Adrenal gland (tissue), 5 donors: ENCODE data around the gene CBX4.

Experiments
- POLR2A ChIP-seq, 2 donors: fragments of 450-650 bp; IDR thresholded peaks; one replicate each; pipeline ENCODE4 v1.6.1; 2017; ENCODE audit warnings: antibody characterized with exemption in 2 of 2, mild to moderate bottlenecking in 2 of 2, moderate library complexity in 1 of 2
- TF ChIP-seq, protein P1 (sequence below), 6 experiments: fragments of 450-650 bp in 4 of 6; fragments of 200-600 bp in 2 of 6; sonication (generic) in 1 of 6; IDR thresholded peaks; 1 replicate in 5 of 6; 2 replicates in 1 of 6; pipeline versions ENCODE4 v1.5.1 to v1.8.0; 2016 to 2021; ENCODE audit warnings: antibody characterized with exemption in 6 of 6, mild to moderate bottlenecking in 2 of 6, moderate library complexity in 1 of 6
- donor health status: DM: no; HTN: no; CAD: no.

DNA sequence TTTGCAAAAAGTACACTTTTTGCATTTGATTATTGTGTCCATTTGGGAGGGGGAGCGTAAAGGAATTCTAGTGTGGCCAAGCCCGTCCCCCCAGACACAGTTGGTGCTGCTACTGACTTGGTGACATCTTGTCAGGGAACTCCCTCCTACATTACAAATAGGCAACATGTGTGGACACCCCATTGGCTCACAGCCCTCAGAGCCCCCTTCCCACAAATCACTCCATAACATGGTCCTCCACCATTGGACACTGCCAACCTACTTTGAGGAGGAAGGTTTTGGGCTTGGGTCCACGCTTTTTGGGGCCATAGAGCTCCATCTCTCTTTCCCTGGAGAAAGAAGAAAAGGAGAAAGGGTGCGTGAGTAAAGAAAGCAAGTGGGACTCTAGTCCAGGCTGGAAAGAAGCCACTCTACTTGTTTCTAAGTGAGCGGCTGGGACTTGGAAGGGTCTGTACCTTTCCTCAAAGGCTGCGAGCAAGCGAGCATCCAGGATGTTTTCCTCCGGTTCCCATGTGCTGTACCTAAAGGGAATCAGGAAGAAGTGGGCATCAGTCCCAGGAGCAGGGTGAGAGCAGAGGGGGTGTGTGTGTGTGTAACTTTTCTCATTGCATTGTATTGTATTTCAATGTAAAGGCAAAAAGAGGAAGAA is 43.3 kb downstream of the CBX4 start:
- no peak for TF ChIP-seq POLR2A (IDR thresholded peaks at IDR 0.05)
- TF ChIP-seq, protein P1, sequence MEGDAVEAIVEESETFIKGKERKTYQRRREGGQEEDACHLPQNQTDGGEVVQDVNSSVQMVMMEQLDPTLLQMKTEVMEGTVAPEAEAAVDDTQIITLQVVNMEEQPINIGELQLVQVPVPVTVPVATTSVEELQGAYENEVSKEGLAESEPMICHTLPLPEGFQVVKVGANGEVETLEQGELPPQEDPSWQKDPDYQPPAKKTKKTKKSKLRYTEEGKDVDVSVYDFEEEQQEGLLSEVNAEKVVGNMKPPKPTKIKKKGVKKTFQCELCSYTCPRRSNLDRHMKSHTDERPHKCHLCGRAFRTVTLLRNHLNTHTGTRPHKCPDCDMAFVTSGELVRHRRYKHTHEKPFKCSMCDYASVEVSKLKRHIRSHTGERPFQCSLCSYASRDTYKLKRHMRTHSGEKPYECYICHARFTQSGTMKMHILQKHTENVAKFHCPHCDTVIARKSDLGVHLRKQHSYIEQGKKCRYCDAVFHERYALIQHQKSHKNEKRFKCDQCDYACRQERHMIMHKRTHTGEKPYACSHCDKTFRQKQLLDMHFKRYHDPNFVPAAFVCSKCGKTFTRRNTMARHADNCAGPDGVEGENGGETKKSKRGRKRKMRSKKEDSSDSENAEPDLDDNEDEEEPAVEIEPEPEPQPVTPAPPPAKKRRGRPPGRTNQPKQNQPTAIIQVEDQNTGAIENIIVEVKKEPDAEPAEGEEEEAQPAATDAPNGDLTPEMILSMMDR (IDR thresholded peaks at IDR 0.05), result no peak
